B cell (primary cell): Measurements from ENCODE around the gene PRKCB.

Experiments
- EZH2 ChIP-seq: IDR thresholded peaks from 2 replicates; pipeline ENCODE4 v1.6.1; 2012; ENCODE audit warnings: borderline replicate concordance, low read depth, mild to moderate bottlenecking, moderate library complexity, low read length; ENCODE audit not compliant: insufficient read depth, poor library complexity, severe bottlenecking
- TF ChIP-seq, protein P1 (sequence below): fragments of 200-600 bp; IDR thresholded peaks from one replicate; pipeline ENCODE4 v1.8.0; 2022; ENCODE audit warnings: antibody characterized with exemption, mild to moderate bottlenecking

DNA sequence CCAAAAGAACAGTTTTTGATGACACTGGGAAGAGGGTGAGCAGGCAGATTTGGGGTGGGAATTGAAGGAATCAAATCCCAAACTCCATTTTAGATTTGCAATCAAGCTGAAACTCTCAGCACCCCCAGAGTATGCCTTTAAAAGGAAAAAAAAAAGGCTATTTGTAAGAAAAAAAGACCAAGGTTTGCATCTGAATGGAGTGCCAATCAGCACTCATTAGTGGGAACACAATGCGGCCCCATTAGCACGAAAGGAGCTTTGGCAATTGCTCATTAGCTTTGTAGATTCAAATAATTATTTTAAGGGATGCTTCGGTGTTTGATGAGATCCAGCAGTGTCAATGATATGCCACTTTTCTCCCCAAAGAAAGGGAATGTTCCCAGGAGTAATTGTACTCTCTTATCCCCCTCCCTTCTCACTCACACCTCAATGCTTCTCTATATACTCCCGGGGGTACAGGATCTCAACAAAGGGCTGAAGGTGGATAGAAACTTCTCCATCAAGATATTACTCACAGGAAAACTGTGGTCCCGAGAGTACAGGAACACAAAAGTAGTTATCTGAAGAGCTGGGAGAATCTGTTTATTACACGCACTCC, 48.7 kb upstream of the PRKCB start:
- TF ChIP-seq, protein P1, sequence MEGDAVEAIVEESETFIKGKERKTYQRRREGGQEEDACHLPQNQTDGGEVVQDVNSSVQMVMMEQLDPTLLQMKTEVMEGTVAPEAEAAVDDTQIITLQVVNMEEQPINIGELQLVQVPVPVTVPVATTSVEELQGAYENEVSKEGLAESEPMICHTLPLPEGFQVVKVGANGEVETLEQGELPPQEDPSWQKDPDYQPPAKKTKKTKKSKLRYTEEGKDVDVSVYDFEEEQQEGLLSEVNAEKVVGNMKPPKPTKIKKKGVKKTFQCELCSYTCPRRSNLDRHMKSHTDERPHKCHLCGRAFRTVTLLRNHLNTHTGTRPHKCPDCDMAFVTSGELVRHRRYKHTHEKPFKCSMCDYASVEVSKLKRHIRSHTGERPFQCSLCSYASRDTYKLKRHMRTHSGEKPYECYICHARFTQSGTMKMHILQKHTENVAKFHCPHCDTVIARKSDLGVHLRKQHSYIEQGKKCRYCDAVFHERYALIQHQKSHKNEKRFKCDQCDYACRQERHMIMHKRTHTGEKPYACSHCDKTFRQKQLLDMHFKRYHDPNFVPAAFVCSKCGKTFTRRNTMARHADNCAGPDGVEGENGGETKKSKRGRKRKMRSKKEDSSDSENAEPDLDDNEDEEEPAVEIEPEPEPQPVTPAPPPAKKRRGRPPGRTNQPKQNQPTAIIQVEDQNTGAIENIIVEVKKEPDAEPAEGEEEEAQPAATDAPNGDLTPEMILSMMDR = no peak
- TF ChIP-seq EZH2 = no peak
